SIG-M5 treated with dmso at 0.1 percent for 504 hours (cell line): ENCODE measurements around the gene DYNLL2.
"Not testable (repeated sequence)": the region's sequence is repeated elsewhere in the genome, so short reads cannot be mapped to it uniquely, and the experiment has no call there.

Experiments
- DNase-seq: peaks from one replicate; lab custom pipeline; 2025; ENCODE audit not compliant: unreplicated experiment; lab: John Stamatoyannopoulos, UW

DYNLL2 gene

DNA sequence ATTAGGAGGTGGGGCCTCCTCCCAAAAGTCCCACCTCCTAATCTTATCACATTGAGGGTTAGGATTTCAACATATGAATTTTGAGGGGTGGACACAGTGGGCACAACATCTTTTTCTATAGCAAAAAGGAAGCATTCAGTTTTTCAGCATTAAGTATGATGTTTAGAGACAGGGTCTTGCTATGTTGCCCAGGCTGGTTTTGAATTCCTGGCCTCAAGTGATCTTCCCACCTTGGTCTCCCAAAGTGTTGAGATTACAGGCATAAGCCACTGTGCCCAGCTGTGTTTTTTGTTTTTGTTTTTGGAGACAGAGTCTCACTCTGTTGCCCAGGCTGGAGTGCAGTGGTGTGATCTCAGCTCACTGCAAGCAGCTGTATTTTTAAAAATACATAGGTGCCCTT is 18.7 kb downstream of the DYNLL2 start:
- not testable (repeated sequence) for DNase-seq

DNA sequence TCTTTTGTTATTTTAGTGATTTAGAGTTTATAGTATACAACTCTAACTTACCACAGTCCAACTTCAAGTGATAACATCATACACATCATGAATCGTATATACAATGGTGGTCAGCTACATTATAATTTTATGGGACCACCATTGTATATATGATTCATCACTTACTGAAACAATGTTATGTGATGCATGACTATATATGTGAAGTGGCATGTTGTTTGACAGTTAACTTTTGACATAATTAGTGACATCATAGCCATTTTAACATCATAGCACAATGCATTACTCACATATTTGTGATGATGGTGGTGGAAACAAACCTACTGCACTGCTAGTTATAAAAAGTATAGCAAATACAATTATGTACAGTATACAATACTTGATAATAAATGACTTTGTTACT is 21.9 kb downstream of the DYNLL2 start:
- no peak for DNase-seq

DNA sequence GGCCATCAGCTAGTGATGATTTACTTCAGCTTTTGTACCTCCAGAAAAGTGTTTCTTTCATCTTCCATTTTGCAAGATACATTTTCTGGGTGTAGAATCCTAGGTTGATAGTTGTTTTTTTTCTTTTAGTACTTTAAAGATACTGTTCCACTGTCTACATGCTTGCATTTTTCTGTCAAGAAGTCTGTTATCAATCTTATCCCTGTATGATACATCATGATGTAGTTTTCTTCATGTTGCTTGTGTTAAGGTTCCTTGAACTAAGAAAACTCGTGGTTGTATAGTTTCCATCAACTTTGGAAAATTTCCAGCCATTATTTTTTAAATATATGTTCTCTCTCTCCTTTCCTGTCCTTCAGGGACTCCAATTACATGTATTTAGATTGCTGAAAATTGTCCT is 24.1 kb downstream of the DYNLL2 start:
- DNase-seq = no peak

DNA sequence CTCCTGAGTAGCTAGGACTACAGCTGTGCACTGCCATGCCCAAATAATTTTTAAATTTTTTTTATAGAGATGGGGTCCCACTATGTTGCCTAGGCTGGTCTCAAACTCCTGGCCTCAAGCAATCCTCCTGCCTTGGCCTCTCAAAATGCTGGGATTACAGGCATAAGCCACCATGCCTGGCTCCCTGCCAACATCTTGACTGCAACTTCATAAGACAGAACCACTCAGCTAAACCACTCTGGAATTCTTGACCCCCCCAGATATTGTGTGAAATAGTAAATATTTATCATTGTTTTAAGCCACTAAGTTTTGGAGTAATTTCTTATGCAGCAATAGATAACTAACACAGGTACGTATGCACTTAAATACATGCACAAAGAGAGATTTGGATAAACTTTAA is 26.0 kb downstream of the DYNLL2 start:
- DNase-seq = no peak

DNA sequence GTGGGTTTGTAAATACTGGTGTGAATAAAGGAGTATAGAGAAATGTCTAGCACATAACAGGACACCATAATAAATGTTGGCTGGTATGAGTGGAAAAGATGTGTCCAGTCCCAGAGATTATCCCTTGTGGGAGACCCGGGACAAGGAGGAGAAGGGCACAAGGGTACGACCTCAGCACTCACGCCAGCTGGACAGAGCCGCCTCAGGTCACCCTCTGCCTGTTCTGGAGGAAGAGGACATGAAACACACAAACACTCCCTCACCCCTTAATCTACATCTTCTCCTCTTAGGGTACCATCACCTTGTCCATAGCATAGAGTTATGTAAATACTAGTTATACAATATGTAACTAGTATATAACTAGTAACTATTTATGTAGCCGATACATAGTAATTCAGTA is 26.8 kb downstream of the DYNLL2 start:
- no peak for DNase-seq

DNA sequence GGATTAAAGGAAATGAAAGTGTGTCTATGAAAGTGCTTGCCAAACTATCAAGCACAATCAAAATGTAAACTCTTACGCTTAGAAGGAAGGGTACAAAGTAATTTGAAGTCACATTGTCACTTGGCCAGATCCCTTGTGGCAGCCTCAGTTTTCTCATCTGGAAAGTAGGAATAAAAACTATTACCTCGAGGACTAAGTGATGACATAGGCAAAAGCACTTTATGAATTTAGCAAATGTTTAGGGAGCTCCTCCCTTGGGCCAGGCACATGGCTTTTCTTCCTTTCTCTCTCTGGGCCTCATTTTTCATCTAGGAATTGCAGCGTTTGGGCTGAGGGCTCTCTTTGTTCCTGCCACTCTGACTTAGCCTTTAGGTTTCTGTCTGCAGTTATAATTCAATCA is 28.5 kb downstream of the DYNLL2 start:
- no peak for DNase-seq

DNA sequence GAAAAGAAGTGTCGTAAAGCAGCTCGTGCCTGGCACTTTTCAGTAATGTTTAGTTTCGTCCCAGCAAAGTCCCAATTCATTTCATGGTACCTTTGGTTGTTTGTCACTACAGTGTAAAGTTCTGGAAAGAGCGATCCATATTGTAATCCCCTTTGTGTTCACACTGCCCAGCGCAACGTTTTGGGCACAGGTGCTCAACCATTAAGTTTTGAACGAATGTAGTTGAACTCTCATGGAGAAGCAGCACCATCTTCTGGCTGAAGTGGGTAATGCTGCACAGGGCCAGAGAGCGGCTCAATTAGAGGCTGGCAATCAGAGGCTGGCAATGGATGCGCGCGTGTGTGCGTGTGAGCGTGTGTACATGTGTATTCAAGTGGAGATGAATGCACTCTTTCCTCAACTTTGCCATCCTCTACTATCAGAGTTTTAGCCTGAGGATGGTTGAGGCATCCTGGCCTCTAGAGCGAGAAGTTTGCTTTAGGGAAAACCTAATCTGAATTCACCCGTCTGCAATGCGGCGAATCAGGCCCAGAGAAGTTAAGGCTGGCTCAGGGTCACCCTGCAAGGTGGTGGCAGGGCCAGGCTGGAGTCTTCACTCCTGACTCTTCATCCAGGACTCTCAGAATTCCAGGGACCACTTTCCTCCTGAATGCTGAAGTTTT is 29.9 kb downstream of the DYNLL2 start:
- peak; percentile 67 for DNase-seq

DNA sequence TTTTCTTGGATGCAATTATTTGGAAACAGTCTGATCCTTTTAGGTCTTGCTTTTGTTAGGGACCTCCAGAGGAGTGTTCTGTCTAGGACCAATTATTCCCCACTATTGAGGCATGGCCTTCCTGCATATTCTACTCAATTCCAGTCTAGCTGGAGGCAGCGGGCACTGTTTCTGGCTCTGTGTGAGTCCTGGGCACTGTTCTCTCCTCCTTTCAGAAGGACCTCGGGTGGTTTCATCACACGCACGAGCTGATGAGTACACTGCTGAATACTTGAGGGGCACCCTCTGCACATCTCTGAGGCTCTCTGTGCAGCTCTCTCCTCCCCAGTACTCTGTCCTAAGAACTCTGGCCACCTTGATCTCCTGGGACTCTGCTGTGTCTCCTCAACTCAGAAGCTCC is 30.7 kb downstream of the DYNLL2 start:
- no peak for DNase-seq

DNA sequence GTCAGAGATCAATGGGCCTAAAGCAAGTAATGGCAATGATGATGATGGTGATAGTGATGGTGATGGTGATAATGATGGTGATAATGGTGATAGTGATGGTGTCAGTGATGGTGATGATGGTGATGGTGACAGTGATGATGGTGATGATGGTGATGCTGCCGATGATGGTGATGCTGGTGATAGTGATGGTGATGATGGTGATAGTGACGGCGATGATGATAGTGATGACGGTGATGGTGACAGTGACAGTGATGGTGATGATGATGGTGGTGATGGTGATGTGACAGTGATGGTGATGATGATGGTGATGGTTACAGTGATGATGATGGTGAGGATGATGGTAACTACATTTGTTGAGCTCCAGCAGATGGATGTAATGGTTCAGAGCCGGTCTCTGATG is 34.2 kb downstream of the DYNLL2 start:
- DNase-seq = no peak

DNA sequence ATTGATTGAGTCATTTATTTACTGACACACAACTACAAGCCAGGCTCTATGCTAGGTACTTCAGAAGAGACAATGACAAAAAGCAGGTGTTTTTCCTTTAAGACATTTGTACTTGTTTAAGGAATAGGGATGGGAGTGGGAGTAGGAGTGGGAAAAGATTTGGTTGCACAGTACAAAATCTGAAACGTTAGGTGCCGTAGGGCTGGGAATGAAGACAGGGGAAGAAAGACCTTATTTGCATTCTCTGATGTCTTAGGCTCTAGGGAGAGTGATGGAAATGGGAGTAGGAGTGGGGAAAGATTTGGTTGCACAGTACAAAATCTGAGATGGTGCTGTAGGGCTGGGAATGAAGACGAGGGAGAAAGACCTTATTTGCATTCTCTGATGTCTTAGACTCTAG is 36.3 kb downstream of the DYNLL2 start:
- no peak for DNase-seq

DNA sequence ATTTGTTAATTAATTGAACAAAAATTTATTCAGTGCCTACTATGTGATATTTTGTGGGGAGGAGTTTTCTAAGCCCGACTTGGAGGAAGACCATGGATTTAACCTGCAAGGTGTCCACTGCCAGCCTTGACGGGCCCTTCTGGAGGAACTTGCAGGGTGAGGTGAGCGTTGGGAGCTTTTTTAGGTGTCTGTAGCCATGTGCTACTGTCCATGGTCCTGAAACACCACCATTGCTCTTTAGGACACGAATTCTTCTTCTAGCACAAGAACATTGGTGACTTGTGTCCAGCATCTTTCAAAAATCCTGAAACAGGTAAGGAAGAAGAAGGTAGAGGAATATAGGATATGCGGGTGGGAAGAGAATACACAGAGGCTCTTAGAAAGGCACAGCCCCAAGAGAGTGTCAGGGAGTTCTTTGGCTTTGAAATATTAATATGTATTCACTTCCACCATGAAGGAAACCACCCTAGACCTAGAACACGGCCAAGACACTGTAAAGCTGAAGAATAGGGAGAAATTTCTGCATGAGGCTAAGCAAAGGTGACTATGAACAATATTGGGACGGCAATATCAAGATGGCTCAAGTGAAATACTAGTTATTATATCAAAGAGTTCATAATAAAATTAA is 37.1 kb downstream of the DYNLL2 start:
- peak; percentile 60 for DNase-seq

DNA sequence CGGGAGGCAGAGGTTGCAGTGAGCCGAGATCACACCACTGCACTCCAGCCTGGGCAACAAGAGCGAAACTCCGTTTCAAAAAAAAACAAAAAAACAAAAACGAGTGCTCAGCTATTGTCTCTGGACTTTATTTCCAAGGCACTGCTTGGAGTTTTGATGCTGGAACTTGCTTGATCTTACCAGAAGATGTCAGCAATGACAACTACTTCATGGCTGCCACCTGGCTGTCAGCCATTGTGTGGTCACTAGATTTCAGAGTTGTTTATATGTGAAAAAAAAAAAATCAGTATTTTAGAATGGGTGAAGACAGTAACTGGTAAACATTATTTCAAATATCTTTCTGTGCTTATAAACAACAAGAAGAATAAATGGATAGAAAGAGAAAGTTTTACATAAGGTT is 38.7 kb downstream of the DYNLL2 start:
- peak; percentile 64 for DNase-seq

DNA sequence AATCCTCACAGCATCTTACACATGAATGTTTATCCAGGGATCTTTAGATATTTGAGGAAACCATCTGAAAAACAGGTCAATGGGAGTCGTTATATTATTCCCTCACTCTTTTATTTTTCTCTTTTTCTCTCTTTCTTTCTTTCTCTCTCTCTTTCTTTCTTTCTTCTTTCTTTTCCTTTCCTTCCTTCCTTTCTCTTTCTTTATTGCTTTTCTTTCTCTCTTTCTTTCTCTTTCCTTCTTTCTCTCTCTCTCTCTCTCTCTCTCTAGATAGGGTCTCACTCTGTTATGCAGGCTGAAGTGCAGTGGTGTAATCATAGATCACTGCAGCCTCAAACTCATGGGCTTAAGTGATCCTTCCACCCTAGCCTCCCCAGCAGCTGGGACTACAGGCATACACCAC is 44.6 kb downstream of the DYNLL2 start:
- no peak for DNase-seq

DNA sequence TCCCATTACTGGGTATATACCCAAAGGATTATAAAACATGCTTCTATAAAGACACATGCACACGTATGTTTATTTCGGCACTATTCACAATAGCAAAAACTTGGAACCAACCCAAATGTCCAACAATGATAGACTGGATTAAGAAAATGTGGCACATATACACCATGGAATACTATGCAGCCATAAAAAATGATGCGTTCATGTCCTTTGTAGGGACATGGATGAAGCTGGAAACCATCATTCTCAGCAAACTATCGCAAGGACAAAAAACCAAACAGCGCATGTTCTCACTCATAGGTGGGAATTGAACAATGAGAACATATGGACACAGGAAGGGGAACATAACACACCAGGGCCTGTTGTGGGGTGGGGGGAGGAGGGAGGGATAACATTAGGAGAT is 49.5 kb downstream of the DYNLL2 start:
- not testable (repeated sequence) for DNase-seq

DNA sequence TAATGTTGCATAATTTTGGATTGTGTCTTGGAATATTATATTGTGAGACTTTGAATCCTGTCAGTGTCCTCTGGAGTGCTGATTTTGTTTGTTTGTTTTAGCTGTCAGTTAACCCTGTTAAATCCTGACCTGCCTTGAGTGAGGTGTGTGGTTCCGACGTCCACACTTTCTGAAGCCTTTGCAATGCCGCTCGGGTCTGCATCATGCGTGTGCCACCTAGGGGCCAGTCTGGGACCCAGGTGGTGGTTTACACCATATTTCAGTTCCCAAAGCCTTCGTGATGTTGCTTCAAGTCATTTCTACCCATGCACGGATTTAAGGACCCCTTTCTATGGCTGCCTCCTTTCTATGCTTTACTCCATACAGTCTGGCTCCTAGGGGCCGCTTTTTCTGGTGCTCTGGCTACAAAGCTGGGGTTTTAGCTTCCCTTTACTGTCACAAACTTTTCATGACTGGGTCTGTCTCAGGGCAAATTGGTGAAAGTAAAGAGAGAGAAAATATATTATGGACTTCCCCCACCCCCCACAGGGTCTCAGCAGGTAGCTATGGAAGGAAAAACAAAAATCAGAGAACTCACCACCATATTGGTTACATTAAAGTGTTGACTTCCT is 53.6 kb downstream of the DYNLL2 start:
- peak; percentile 19 for DNase-seq

DNA sequence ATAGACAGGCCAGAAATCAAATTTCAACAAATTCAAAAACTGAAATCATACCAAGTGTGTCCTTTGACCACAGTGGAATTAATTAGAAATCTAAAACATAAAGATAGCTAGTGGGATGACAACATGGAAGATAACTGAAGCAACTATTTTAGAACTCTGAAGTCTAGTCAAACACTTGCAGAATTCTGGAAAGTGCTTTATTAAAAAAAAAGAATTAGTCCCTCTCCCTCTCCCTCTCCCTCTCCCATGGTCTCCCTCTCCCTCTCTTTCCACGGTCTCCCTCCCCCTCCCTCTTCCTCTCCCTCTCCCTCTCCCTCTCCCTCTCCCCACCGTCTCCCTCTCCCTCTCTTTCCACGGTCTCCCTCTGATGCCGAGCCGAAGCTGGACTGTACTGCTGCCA is 58.3 kb downstream of the DYNLL2 start:
- DNase-seq = no peak

DNA sequence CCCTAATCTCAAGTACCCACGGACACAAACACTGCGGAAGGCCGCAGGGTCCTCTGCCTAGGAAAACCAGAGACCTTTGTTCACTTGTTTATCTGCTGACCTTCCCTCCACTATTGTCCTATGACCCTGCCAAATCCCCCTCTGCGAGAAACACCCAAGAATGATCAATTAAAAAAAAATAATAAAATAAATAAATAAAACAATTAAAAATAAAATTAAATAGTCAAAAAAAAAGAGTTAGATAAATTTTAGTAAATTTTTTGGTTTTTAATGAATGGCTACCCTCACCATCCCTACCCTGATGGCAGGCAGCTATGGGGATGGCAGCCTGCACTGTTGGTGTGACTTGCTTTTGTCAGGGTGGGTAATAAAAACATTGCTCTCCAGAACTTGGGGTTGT is 60.1 kb downstream of the DYNLL2 start:
- not testable (repeated sequence) for DNase-seq

DNA sequence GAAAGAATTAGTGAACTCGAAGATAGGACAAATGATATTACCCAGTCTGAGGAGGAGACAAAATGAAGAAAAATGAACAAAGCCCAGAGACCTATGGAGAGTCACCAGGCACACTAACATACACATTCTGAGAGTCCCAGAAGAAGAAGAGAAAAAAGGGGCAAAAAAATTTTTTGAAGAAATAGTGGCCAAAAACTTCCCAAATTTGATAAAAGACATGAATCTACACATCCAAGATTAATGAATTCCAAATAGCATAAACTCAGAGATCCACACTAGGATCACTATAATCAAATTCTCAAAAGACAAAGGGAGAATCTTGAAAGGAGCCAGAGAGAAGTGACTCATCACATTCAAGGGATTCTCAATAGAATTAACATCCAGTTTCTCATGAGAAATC is 61.6 kb downstream of the DYNLL2 start:
- DNase-seq = no peak
